ENCODE results near the gene SIRPB1. TPM values are rescaled to one million over a fixed set of nuclear protein-coding genes. Genes with fewer than 3 reads are reported as not detected.
A peak's percentile ranks its signal among the peaks of the same experiment; 100 is the strongest.
"Not testable (repeated sequence)": the region's sequence is repeated elsewhere in the genome, so short reads cannot be mapped to it uniquely, and the experiment has no call there.

SIRPB1 gene
- total RNA-seq, 1 donor from 2014 or later: 0.40 TPM

- peak; percentile 39 to 74 for DNase-seq (ENCODE audit: low read depth in 2 of 2)
These were observed 17.4 kb upstream of the SIRPB1 start for GRCh38 chr20:1637226-1637625.

- DNase-seq (ENCODE audit: low read depth in 2 of 2): peak in 1 of 2 donors; percentile 36
These were observed 16.8 kb upstream of the SIRPB1 start for GRCh38 chr20:1636621-1637020.

GRCh38 chr20:1635291-1635979 lies 15.6 kb upstream of the SIRPB1 start:
- no peak for DNase-seq (ENCODE audit: low read depth in 2 of 2)

- DNase-seq (ENCODE audit: low read depth in 2 of 2): no peak
These were observed 13.7 kb upstream of the SIRPB1 start for GRCh38 chr20:1633535-1633934.

- DNase-seq (ENCODE audit: low read depth in 2 of 2): no peak
These were observed 12.4 kb upstream of the SIRPB1 start for GRCh38 chr20:1632178-1632577.

GRCh38 chr20:1631309-1632151 lies 11.7 kb upstream of the SIRPB1 start:
- DNase-seq (ENCODE audit: low read depth in 2 of 2): no peak

GRCh38 chr20:1630186-1630585 lies 10.4 kb upstream of the SIRPB1 start:
- DNase-seq (ENCODE audit: low read depth in 2 of 2): no peak

GRCh38 chr20:1629321-1629720 lies 9.5 kb upstream of the SIRPB1 start:
- DNase-seq (ENCODE audit: low read depth in 2 of 2): no peak

- no peak for DNase-seq (ENCODE audit: low read depth in 2 of 2)
These were observed 8.8 kb upstream of the SIRPB1 start for GRCh38 chr20:1628621-1629020.

- no peak for DNase-seq (ENCODE audit: low read depth in 2 of 2)
These were observed 7.4 kb upstream of the SIRPB1 start for GRCh38 chr20:1627200-1627550.

- DNase-seq (ENCODE audit: low read depth in 2 of 2): peak; percentile 27 to 43
These were observed 6.9 kb upstream of the SIRPB1 start for GRCh38 chr20:1626528-1627199.

- no peak for DNase-seq (ENCODE audit: low read depth in 2 of 2)
These were observed 5.4 kb upstream of the SIRPB1 start for GRCh38 chr20:1625083-1625690.

- no peak for DNase-seq (ENCODE audit: low read depth in 2 of 2)
These were observed 3.8 kb upstream of the SIRPB1 start for GRCh38 chr20:1623501-1624205.

GRCh38 chr20:1622450-1622849 lies 2.6 kb upstream of the SIRPB1 start:
- peak in 1 of 2 donors; percentile 35 for DNase-seq (ENCODE audit: low read depth in 2 of 2)

GRCh38 chr20:1621316-1621715 lies 1.5 kb upstream of the SIRPB1 start:
- DNase-seq (ENCODE audit: low read depth in 2 of 2): no peak

- DNase-seq (ENCODE audit: low read depth in 2 of 2): no peak
These were observed 762 bp downstream of the SIRPB1 start for GRCh38 chr20:1618954-1619540.

GRCh38 chr20:1618479-1618878 lies 1.3 kb downstream of the SIRPB1 start:
- no peak for DNase-seq (ENCODE audit: low read depth in 2 of 2)

GRCh38 chr20:1616858-1617434 lies 2.9 kb downstream of the SIRPB1 start:
- DNase-seq (ENCODE audit: low read depth in 2 of 2): peak; percentile 91 to 94

GRCh38 chr20:1610404-1610803 lies 9.4 kb downstream of the SIRPB1 start:
- not testable (repeated sequence) for DNase-seq (ENCODE audit: low read depth in 2 of 2)

- DNase-seq (ENCODE audit: low read depth in 2 of 2): not testable (repeated sequence)
These were observed 11.0 kb downstream of the SIRPB1 start for GRCh38 chr20:1608678-1609347.
